Bronchial epithelial cell (primary cell): ENCODE results near the gene TOPBP1. TPM values are rescaled to one million over a fixed set of nuclear protein-coding genes. Genes with fewer than 3 reads are reported as not detected.

Source experiments
- DNase-seq: peaks from one replicate; pipeline ENCODE4 v3.0.0-alpha.2; 2010; ENCODE audit warnings: low read depth
- FAIRE-seq: peaks from 2 replicates; lab custom pipeline; 2011; peaks lifted over from hg19 to GRCh38; lab: Jason Lieb, UNC
- H3K27me3 ChIP-seq: 2 replicates; pipeline ENCODE4 v1.5.1; 2011; ENCODE audit warnings: low read length; ENCODE audit not compliant: control insufficient read depth, insufficient read depth
- H3K36me3 ChIP-seq: 2 replicates; pipeline ENCODE4 v1.5.1; 2011; ENCODE audit warnings: low read length; ENCODE audit not compliant: control insufficient read depth, insufficient read depth
- H3K4me3 ChIP-seq: 2 replicates; pipeline ENCODE4 v1.5.1; 2011; ENCODE audit warnings: mild to moderate bottlenecking, low read depth, low read length, control low read depth
- total RNA-seq: library from RNA; depleted of rRNA; stranded (reverse); fragments of >200 nt; gene quantifications from 2 replicates; pipeline ENCODE4 v1.2.1, GENCODE V29; 2014
- TF ChIP-seq, protein P1 (sequence below): IDR thresholded peaks from 2 replicates; pipeline ENCODE4 v1.5.1; 2011; ENCODE audit warnings: mild to moderate bottlenecking, moderate library complexity, low read length, control low read depth, inconsistent platforms; ENCODE audit not compliant: insufficient read depth, severe bottlenecking

TOPBP1 gene
- total RNA-seq, 1 donor from 2014 or later: 14.2 TPM

DNA sequence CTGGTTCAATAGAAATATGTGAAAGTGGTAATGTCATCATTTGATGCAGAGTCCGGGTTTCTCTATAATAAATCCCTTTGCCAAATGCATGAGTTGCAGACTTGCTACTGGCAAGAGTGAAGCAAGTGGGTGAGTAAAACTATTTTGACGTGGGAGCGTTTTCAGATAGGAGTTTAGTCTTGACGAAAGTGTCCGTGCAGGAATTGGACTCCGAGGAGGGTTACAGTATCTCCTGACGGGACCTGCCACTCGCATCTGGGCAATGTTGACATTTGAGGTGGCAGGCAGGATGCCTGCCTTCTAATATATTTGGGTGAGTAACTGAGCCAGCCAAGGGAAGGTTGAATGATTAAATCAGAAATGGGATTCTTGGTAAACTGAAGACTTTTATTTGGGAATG lies 72.2 kb downstream of the TOPBP1 start:
- FAIRE-seq: no peak
- no peaks in the 10 kb centered on the region for H3K27me3 ChIP-seq
- H3K4me3 ChIP-seq: no peak overlapping the region
- peaks cover 7% of the 10 kb centered on the region for H3K36me3 ChIP-seq
- DNase-seq: no peak
- TF ChIP-seq, protein P1, sequence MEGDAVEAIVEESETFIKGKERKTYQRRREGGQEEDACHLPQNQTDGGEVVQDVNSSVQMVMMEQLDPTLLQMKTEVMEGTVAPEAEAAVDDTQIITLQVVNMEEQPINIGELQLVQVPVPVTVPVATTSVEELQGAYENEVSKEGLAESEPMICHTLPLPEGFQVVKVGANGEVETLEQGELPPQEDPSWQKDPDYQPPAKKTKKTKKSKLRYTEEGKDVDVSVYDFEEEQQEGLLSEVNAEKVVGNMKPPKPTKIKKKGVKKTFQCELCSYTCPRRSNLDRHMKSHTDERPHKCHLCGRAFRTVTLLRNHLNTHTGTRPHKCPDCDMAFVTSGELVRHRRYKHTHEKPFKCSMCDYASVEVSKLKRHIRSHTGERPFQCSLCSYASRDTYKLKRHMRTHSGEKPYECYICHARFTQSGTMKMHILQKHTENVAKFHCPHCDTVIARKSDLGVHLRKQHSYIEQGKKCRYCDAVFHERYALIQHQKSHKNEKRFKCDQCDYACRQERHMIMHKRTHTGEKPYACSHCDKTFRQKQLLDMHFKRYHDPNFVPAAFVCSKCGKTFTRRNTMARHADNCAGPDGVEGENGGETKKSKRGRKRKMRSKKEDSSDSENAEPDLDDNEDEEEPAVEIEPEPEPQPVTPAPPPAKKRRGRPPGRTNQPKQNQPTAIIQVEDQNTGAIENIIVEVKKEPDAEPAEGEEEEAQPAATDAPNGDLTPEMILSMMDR: no peak

DNA sequence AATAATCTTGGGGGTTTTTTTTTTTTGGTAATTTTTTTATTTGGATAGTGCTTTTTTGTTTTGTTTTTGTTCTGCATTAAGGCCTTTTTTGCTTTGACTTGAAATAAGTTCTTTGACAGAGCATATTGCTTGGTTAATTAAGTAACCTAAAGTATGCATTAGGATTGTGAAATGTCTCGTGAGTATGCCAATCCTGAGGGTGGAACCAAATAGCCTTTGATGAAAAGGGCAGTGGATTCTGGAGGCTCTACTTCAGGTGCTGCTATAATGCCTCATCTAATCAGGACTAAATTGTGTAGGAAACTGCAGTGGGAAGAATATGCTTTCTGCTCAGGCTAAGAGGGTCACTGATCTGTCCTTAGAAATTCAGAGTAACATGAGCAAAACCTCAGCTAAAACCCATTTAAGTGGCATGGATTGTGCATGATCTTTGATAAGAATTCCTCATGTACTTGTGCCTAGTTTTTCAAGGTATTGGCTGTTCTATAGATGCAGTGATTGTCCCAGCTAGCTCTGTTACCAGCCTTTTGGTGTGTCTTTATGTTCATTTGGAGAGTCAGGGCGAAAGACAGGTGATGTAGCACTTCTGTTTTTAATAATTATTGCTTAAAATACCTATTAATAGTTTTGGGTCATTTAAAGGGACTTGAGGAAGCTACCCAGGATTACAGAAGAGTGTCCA lies 72.8 kb downstream of the TOPBP1 start:
- FAIRE-seq (no peak), DNase-seq (no peak)
- no peaks in the 10 kb centered on the region for H3K27me3 ChIP-seq
- peaks cover 10% of the 10 kb centered on the region for H3K36me3 ChIP-seq
- TF ChIP-seq, protein P1: no peak
- H3K4me3 ChIP-seq: no peak overlapping the region

- Histone ChIP-seq H3K4me3 (no peak overlapping the region), H3K27me3 (no peaks in the 10 kb centered on the region), H3K36me3 (peaks cover 16% of the 10 kb centered on the region)
- TF ChIP-seq, protein P1: no peak
- DNase-seq (no peak), FAIRE-seq (no peak)
Observed at GRCh38 chr3:133588035-133588434, 73.7 kb downstream of the TOPBP1 start.

DNA sequence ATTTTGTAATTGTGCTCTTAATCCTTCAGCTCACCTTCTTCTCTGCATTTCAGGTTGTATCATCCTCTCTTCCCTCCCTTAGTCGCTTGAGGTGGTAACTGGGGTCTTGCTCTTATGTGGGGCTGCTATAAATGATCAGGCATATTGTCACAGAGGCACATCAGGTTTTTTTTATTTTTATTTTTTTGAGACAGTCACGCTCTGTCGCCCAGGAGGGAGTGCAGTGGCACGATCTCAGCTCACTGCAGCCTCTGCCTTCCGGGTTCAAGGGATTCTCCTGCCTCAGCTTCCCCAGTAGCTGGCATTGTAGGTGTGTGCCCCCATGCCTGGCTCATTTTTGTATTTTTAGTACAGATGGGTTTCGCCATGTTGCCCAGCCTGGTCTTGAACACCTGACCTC lies 78.3 kb downstream of the TOPBP1 start:
- FAIRE-seq: no peak
- H3K4me3 ChIP-seq: no peak overlapping the region
- H3K36me3 ChIP-seq: peaks cover 24% of the 10 kb centered on the region
- DNase-seq: no peak
- H3K27me3 ChIP-seq: no peaks in the 10 kb centered on the region
- TF ChIP-seq, protein P1: no peak

DNA sequence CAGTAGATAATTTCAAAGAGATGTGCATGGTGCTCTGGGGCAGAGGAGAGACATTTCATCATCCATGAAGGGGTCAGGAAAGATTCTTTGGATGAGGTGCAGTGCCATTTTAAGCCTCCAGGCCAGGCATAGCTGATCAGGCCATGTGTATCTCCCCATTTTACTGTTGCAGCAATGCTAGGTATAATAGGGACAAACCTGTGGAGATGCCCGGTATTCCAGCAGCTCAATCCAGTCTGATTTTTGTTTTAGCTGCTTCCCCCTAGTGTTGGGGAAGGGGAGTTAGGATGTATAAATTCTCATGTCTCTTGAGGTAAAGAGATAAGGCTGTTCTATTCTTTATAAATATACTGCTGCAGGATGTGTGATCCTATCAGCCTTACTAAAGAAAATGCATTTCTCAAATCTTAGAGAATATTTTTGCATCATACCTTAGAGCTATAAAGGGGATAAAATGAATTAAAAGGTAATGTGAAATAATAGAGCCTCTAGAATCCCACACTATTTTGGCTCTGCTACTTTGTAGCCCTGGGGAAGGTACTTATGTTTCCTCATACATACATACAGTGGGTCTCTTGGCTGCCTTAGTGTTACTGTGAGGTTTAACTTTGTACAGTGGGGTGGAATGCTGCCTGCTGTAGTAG lies 83.1 kb downstream of the TOPBP1 start:
- Histone ChIP-seq H3K36me3 (peaks cover 19% of the 10 kb centered on the region), H3K27me3 (no peaks in the 10 kb centered on the region), H3K4me3 (no peak overlapping the region)
- DNase-seq: peak; percentile 57
- no peak for FAIRE-seq
- TF ChIP-seq, protein P1: peak; percentile 42

GRCh38 chr3:133576169-133576568 lies 85.6 kb downstream of the TOPBP1 start:
- FAIRE-seq: no peak
- TF ChIP-seq, protein P1: no peak
- Histone ChIP-seq H3K36me3 (peaks cover 12% of the 10 kb centered on the region), H3K4me3 (peak overlapping the region; percentile 81), H3K27me3 (no peaks in the 10 kb centered on the region)
- no peak for DNase-seq
